Measurements from ENCODE around the gene RAB6A.

GRCh38 chr11:73652046-73652730 lies 108.7 kb downstream of the RAB6A start:
- TF ChIP-seq POLR2A (IDR thresholded peaks at IDR 0.05) (no peak), CTCF (IDR thresholded peaks at IDR 0.05) (no peak)

All from lower leg skin (tissue), 3 donors.